ENCODE data around the gene PDCD2L. TPM values are rescaled to one million over a fixed set of nuclear protein-coding genes. Genes with fewer than 3 reads are reported as not detected.
"Not testable (repeated sequence)": the region's sequence is repeated elsewhere in the genome, so short reads cannot be mapped to it uniquely, and the experiment has no call there.

The PDCD2L gene
- polyA plus RNA-seq, 1 donor from 2014 or later: 47.5 TPM

GRCh38 chr19:34387446-34387810 is 16.8 kb upstream of the PDCD2L start:
- Histone ChIP-seq H3K27me3 (ENCODE audit: insufficient read depth, low read depth, low read length) (no peaks in the 10 kb centered on the region), H3K9me3 (ENCODE audit: low read length) (no peaks in the 10 kb centered on the region), H3K4me3 (ENCODE audit: low read length) (no peak overlapping the region), H3K36me3 (ENCODE audit: insufficient read depth, low read length) (peaks cover 13% of the 10 kb centered on the region), H3K27ac (ENCODE audit: low read length) (no peak overlapping the region), H3K4me2 (ENCODE audit: low read length) (no peak overlapping the region), H3K79me2 (replicated peaks; ENCODE audit: insufficient read depth, low read length) (no peaks in the 10 kb centered on the region), H4K20me1 (ENCODE audit: insufficient read depth) (no peaks in the 10 kb centered on the region), H3K9me2 (ENCODE audit: insufficient read depth, low read length) (no peaks in the 10 kb centered on the region), H3K9ac (ENCODE audit: low read length) (no peak overlapping the region), H3F3A (ENCODE audit: insufficient read depth, low read length, poor library complexity, severe bottlenecking) (no peaks in the 10 kb centered on the region), H2AFZ (ENCODE audit: low read depth, low read length) (no peak overlapping the region)
- TF ChIP-seq EZH2 (IDR thresholded peaks at IDR 0.05; ENCODE audit: borderline replicate concordance, insufficient read depth, low read length, poor library complexity, severe bottlenecking): no peak
- TF ChIP-seq MXI1 (conservative IDR thresholded peaks at IDR 0.05; ENCODE audit: poor library complexity, severe bottlenecking): no peak

DNA sequence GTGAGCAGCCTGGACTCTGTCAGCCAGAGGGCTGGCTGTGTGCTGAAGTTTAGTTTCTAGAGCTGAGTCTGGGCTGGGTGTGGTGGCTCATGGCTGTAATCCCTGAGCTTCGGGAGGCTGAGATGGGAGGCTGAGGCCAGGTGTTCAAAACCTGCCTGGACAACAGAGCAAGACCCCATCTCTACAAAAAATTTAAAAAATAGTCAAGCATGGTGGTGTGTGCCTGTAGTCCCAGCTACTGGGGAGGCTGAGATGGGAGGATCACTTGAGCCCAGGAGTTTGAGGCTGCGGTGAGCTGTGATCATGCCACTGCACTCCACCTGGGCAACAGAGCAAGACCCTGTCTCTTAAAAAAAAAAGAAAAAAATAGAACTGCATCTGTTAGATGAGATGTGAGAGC is 15.5 kb upstream of the PDCD2L start:
- not testable (repeated sequence) for H3K79me2 ChIP-seq (replicated peaks; ENCODE audit: insufficient read depth, low read length); H3K4me3 ChIP-seq (ENCODE audit: low read length); H3K9ac ChIP-seq (ENCODE audit: low read length); H3K4me2 ChIP-seq (ENCODE audit: low read length); H4K20me1 ChIP-seq (ENCODE audit: insufficient read depth); H3F3A ChIP-seq (ENCODE audit: insufficient read depth, low read length, poor library complexity, severe bottlenecking); H3K27ac ChIP-seq (ENCODE audit: low read length); H2AFZ ChIP-seq (ENCODE audit: low read depth, low read length); H3K9me2 ChIP-seq (ENCODE audit: insufficient read depth, low read length); H3K27me3 ChIP-seq (ENCODE audit: insufficient read depth, low read depth, low read length); H3K9me3 ChIP-seq (ENCODE audit: low read length)
- peaks cover 13% of the 10 kb centered on the region for H3K36me3 ChIP-seq (ENCODE audit: insufficient read depth, low read length)

DNA sequence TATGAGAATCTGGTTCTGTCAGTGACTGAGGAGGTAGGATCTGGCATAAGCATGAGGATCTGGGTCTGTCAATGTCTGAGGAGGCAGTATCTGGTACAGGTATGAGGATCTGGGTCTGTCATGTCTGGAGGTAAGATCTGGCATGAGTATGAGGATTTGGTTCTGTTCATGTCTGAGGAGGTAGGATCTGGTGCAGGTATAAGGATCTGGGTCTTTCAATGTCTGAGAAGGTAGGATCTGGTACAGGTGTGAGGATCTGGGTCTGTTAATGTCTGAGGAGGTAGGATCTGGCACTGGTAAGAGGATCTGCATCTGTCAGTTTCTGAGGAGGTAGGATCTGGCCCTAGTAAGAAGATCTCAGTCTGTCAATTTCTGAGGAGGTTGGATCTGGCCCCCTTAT is 12.4 kb upstream of the PDCD2L start:
- Histone ChIP-seq H3K9me2 (ENCODE audit: insufficient read depth, low read length) (no peaks in the 10 kb centered on the region), H3K4me2 (ENCODE audit: low read length) (no peak overlapping the region), H2AFZ (ENCODE audit: low read depth, low read length) (no peak overlapping the region), H3K36me3 (ENCODE audit: insufficient read depth, low read length) (peaks cover 11% of the 10 kb centered on the region), H4K20me1 (ENCODE audit: insufficient read depth) (no peaks in the 10 kb centered on the region), H3K79me2 (replicated peaks; ENCODE audit: insufficient read depth, low read length) (no peaks in the 10 kb centered on the region), H3F3A (ENCODE audit: insufficient read depth, low read length, poor library complexity, severe bottlenecking) (no peaks in the 10 kb centered on the region), H3K27ac (ENCODE audit: low read length) (no peak overlapping the region), H3K4me3 (ENCODE audit: low read length) (no peak overlapping the region), H3K9ac (ENCODE audit: low read length) (no peak overlapping the region), H3K27me3 (ENCODE audit: insufficient read depth, low read depth, low read length) (no peaks in the 10 kb centered on the region), H3K9me3 (ENCODE audit: low read length) (no peaks in the 10 kb centered on the region)
- TF ChIP-seq SMC3 (conservative IDR thresholded peaks at IDR 0.05; ENCODE audit: poor library complexity): no peak
- no peak for TF ChIP-seq EZH2 (IDR thresholded peaks at IDR 0.05; ENCODE audit: borderline replicate concordance, insufficient read depth, low read length, poor library complexity, severe bottlenecking)
- no peak for TF ChIP-seq TAF1 (IDR thresholded peaks at IDR 0.05; ENCODE audit: low read depth)
- no peak for TF ChIP-seq EP300 (conservative IDR thresholded peaks at IDR 0.05; ENCODE audit: poor library complexity, severe bottlenecking)
- no peak for TF ChIP-seq CTCF (IDR thresholded peaks at IDR 0.05; ENCODE audit: poor library complexity, severe bottlenecking)
- TF ChIP-seq REST (IDR thresholded peaks at IDR 0.05; ENCODE audit: borderline replicate concordance): no peak
